ENCODE results near the gene SAMD8. TPM values are rescaled to one million over a fixed set of nuclear protein-coding genes. Genes with fewer than 3 reads are reported as not detected.

Gene SAMD8
- total and polyA plus RNA-seq, 2 donors (not counting 3 experiments of a cell fraction or from before 2014, with no cell fraction given), result 19.6 to 22.8 TPM

GRCh38 chr10:75175046-75175445 is 63.6 kb downstream of the SAMD8 start:
- no peak for DNase-seq (ENCODE audit: low read depth, low spot score)
- Histone ChIP-seq H3K9ac (replicated peaks; ENCODE audit: extremely low read depth, insufficient read depth, low read length) (no peak overlapping the region), H3K27ac (ENCODE audit: insufficient read depth, low read depth, low read length) (no peak overlapping the region), H3K36me3 (ENCODE audit: control insufficient read depth in 2 of 2, extremely low read depth in 1 of 2, insufficient read depth in 2 of 2, low read length in 2 of 2) (peaks cover 0 to 2% of the 10 kb centered on the region in 2 experiments), H2AFZ (ENCODE audit: low read depth, low read length) (no peak overlapping the region), H4K20me1 (replicated peaks; ENCODE audit: control insufficient read depth, extremely low read depth, insufficient read depth, low read length) (no peaks in the 10 kb centered on the region), H3K79me2 (ENCODE audit: control insufficient read depth, insufficient read depth, low read length) (no peaks in the 10 kb centered on the region), H3K9me1 (replicated peaks; ENCODE audit: control insufficient read depth, extremely low read depth, insufficient read depth, low read length) (no peaks in the 10 kb centered on the region), H3K4me1 (ENCODE audit: control insufficient read depth, extremely low read depth, insufficient read depth, low read length) (peaks cover 5% of the 10 kb centered on the region), H3K27me3 (ENCODE audit: control insufficient read depth in 2 of 2, insufficient read depth in 2 of 2, low read length in 2 of 2) (no peaks in the 10 kb centered on the region), H3K4me3 (replicated peaks in 1 of 3; ENCODE audit: insufficient read depth in 1 of 3, low read depth in 1 of 3, low read length in 3 of 3) (no peak overlapping the region), H3K9me3 (replicated peaks; ENCODE audit: control insufficient read depth, insufficient read depth, low read length) (no peaks in the 10 kb centered on the region), H3K4me2 (ENCODE audit: insufficient read depth, low read length) (no peak overlapping the region)
- dilution Hi-C loops (cut with MboI; ENCODE audit: extremely low pct_ligation_motif_present, low sequenced_read_pairs), result no loop called here
- ChIA-PET POLR2A (no interaction called here), CTCF (interaction anchor here (1.3 kb wide), 1 partner anchor 12 kb away, joined by 3 read pairs; no protein-coding TSS in a partner anchor)
- no peak for FAIRE-seq
- TF ChIP-seq EZH2 (IDR thresholded peaks at IDR 0.05; ENCODE audit: borderline replicate concordance, low read depth, low read length, severe bottlenecking) (no peak), POLR2A (IDR thresholded peaks at IDR 0.05; ENCODE audit: low read depth, low read length) (no peak), FOS (IDR thresholded peaks at IDR 0.05; ENCODE audit: borderline replicate concordance, insufficient read depth, low read length) (no peak), GATA2 (IDR thresholded peaks at IDR 0.05; ENCODE audit: insufficient read depth, insufficient read length, low read depth, low read length) (no peak), MYC (IDR thresholded peaks at IDR 0.05; ENCODE audit: low read depth, low read length) (no peak), MAX (IDR thresholded peaks at IDR 0.05; ENCODE audit: insufficient read depth, insufficient read length) (no peak), JUN (IDR thresholded peaks at IDR 0.05; ENCODE audit: borderline replicate concordance, insufficient read depth, insufficient read length, low read depth) (no peak), CTCF (IDR thresholded peaks at IDR 0.05; ENCODE audit: extremely low read depth in 1 of 2, insufficient read depth in 1 of 2, low read depth in 1 of 2, low read length in 2 of 2) (no peak), POLR2AphosphoS5 (IDR thresholded peaks at IDR 0.05; ENCODE audit: insufficient read depth, low read depth, low read length) (no peak)
- intact Hi-C loops (cut with micrococcal nuclease), result no loop called here
- no TSS peak for BruUV-seq (replicated peaks)
